SU-DHL-6 (cell line): ENCODE results near the gene CAPRIN2.

Experiments
- H2AFZ ChIP-seq: fragments of 200-600 bp; sonication (generic); 2 replicates; pipeline ENCODE4 v1.6.1; 2014; ENCODE audit warnings: low read depth, mild to moderate bottlenecking, moderate library complexity, mixed read lengths, antibody characterized with exemption, low read length; ENCODE audit not compliant: severe bottlenecking
- H3F3A ChIP-seq: fragments of 200-600 bp; shearing (Covaris generic); 2 replicates; pipeline ENCODE4 v1.6.0; 2016; ENCODE audit warnings: antibody characterized with exemption, mild to moderate bottlenecking; ENCODE audit not compliant: insufficient read depth
- H3K27ac ChIP-seq: fragments of 200-600 bp; sonication (generic); 2 replicates; pipeline ENCODE4 v1.5.1; 2016; ENCODE audit warnings: low read depth, mild to moderate bottlenecking, low read length, moderate library complexity, mixed read lengths
- H3K27me3 ChIP-seq: fragments of 200-600 bp; sonication (generic), shearing (Covaris generic); 2 replicates; pipeline ENCODE4 v1.6.0; 2014; ENCODE audit warnings: mild to moderate bottlenecking, low read length
- H3K36me3 ChIP-seq: fragments of 200-600 bp; sonication (generic); 2 replicates; pipeline ENCODE4 v1.6.1; 2014; ENCODE audit warnings: mild to moderate bottlenecking, low read length, mixed read lengths
- H3K4me2 ChIP-seq: fragments of 300-600, 200-600 bp; shearing (Covaris generic), sonication (generic); 2 replicates; pipeline ENCODE4 v1.6.0; 2014; ENCODE audit warnings: low read length, low read depth, mild to moderate bottlenecking; ENCODE audit not compliant: poor library complexity, severe bottlenecking
- H3K4me3 ChIP-seq: fragments of 200-600 bp; sonication (generic); 2 replicates; pipeline ENCODE4 v1.5.1; 2014; ENCODE audit warnings: antibody characterized with exemption, low read length, mild to moderate bottlenecking, mixed read lengths; ENCODE audit not compliant: insufficient read depth, poor library complexity, severe bottlenecking
- H3K79me2 ChIP-seq: fragments of 200-600 bp; sonication (generic); 2 replicates; pipeline ENCODE4 v1.6.1; 2014; ENCODE audit warnings: mild to moderate bottlenecking, low read length, moderate library complexity; ENCODE audit not compliant: insufficient read depth
- H3K9ac ChIP-seq: fragments of 200-600 bp; sonication (generic); 2 replicates; pipeline ENCODE4 v1.7.0; 2014; ENCODE audit warnings: mild to moderate bottlenecking, low read length
- H3K9me2 ChIP-seq: fragments of 200-600 bp; sonication (generic); replicated peaks from 2 replicates; pipeline ENCODE4 v1.6.1; 2014; ENCODE audit warnings: low read length; ENCODE audit not compliant: insufficient read depth
- H3K9me3 ChIP-seq: fragments of 200-600 bp; sonication (generic); 2 replicates; pipeline ENCODE4 v1.6.1; 2014; ENCODE audit warnings: low read length, mixed read lengths; ENCODE audit not compliant: insufficient read depth
- H4K20me1 ChIP-seq: fragments of 200-600 bp; sonication (generic); 2 replicates; pipeline ENCODE4 v1.6.1; 2014; ENCODE audit warnings: low read depth, mild to moderate bottlenecking, antibody characterized with exemption, low read length, moderate library complexity, mixed read lengths
- EZH2phosphoT487 ChIP-seq: fragments of 200-600 bp; sonication (generic), shearing (Covaris generic); conservative IDR thresholded peaks from 2 replicates; pipeline ENCODE4 v1.6.1; 2018; ENCODE audit warnings: mild to moderate bottlenecking, antibody characterized with exemption, low read length, moderate library complexity, mixed read lengths
- TF ChIP-seq, protein P1 (sequence below): fragments of 200-600 bp; sonication (generic); IDR thresholded peaks from one replicate; pipeline ENCODE4 v1.5.1; 2017; ENCODE audit warnings: antibody characterized with exemption, mild to moderate bottlenecking, low read length, moderate library complexity; ENCODE audit not compliant: insufficient read depth, poor library complexity, severe bottlenecking

The CAPRIN2 gene

DNA sequence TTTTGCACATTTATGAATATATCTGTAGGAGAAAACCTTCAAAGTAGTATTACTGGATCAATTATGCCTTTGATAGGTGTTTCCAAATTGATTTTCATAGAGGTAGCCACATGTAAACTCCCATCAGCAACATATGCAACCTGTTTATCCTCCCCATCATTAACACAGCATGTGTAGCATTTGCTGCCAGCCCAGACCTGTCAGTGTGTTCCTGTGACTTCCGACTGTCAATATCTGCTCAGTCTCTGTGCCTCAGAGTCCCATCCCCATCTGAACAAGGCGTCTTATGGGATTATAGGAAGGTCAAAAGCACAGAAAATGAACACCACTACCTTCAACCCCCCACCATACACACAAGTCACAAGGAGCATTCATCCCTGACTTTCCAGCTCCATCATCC is 9.5 kb upstream of the CAPRIN2 start:
- H4K20me1 ChIP-seq: no peaks in the 10 kb centered on the region
- TF ChIP-seq, protein P1, sequence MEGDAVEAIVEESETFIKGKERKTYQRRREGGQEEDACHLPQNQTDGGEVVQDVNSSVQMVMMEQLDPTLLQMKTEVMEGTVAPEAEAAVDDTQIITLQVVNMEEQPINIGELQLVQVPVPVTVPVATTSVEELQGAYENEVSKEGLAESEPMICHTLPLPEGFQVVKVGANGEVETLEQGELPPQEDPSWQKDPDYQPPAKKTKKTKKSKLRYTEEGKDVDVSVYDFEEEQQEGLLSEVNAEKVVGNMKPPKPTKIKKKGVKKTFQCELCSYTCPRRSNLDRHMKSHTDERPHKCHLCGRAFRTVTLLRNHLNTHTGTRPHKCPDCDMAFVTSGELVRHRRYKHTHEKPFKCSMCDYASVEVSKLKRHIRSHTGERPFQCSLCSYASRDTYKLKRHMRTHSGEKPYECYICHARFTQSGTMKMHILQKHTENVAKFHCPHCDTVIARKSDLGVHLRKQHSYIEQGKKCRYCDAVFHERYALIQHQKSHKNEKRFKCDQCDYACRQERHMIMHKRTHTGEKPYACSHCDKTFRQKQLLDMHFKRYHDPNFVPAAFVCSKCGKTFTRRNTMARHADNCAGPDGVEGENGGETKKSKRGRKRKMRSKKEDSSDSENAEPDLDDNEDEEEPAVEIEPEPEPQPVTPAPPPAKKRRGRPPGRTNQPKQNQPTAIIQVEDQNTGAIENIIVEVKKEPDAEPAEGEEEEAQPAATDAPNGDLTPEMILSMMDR: no peak
- TF ChIP-seq EZH2phosphoT487: no peak
- H3F3A ChIP-seq: no peaks in the 10 kb centered on the region
- no peak overlapping the region for H3K27ac ChIP-seq
- H3K36me3 ChIP-seq: no peaks in the 10 kb centered on the region
- H3K9me3 ChIP-seq: no peaks in the 10 kb centered on the region
- H3K4me2 ChIP-seq: no peak overlapping the region
- H3K4me3 ChIP-seq: no peak overlapping the region
- no peak overlapping the region for H3K9ac ChIP-seq
- no peaks in the 10 kb centered on the region for H3K27me3 ChIP-seq
- H2AFZ ChIP-seq: no peak overlapping the region
- no peaks in the 10 kb centered on the region for H3K9me2 ChIP-seq
- no peaks in the 10 kb centered on the region for H3K79me2 ChIP-seq

DNA sequence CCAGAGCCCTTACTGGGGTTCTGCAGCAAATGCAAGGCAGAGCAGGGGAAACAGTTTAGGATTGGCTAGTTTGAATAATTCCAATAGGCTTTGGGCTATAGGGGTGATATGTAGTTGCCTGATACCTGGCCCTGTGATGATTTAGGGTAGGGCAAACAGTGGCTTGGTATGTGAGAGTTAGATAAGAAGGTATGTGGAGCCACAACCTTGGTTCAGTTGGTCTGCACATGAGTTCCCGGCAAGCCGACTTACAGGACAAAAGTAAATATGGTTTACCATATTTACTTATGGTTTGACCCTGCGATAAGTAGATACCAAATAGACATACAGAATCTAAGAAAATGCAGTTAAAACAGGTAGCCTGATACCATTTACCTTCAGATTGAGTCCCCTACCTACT is 8.3 kb upstream of the CAPRIN2 start:
- Histone ChIP-seq H3K36me3 (no peaks in the 10 kb centered on the region), H3K9me3 (no peaks in the 10 kb centered on the region), H3F3A (no peaks in the 10 kb centered on the region), H3K4me3 (no peak overlapping the region), H3K27ac (no peak overlapping the region), H4K20me1 (no peaks in the 10 kb centered on the region), H3K27me3 (no peaks in the 10 kb centered on the region), H3K4me2 (no peak overlapping the region), H3K9me2 (no peaks in the 10 kb centered on the region), H2AFZ (no peak overlapping the region), H3K79me2 (no peaks in the 10 kb centered on the region), H3K9ac (no peak overlapping the region)
- TF ChIP-seq, protein P1: no peak
- TF ChIP-seq EZH2phosphoT487: no peak

DNA sequence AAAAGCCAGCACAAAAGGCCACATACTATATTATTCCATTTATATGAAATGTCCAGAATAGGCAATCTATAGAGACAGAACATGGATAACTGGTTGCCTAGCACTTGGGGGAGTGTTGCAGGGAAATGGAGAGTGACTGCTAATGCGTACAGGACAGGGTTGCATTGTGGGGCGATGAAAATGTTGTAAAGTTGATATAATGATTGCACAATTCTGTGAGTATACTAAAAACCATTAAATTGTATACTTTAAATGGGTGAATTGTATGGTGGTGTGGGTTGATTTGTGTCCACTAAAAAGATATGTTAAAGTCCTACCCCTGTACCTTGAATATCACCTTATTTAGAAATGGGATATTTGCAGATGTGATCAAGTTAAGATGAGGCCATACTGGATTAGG is 7.0 kb upstream of the CAPRIN2 start:
- Histone ChIP-seq H3F3A (no peaks in the 10 kb centered on the region), H3K79me2 (no peaks in the 10 kb centered on the region), H3K4me2 (no peak overlapping the region), H3K27ac (no peak overlapping the region), H3K27me3 (no peaks in the 10 kb centered on the region), H3K36me3 (no peaks in the 10 kb centered on the region), H3K9me3 (no peaks in the 10 kb centered on the region), H2AFZ (no peak overlapping the region), H3K9me2 (no peaks in the 10 kb centered on the region), H4K20me1 (no peaks in the 10 kb centered on the region), H3K4me3 (no peak overlapping the region), H3K9ac (no peak overlapping the region)
- TF ChIP-seq, protein P1: no peak
- TF ChIP-seq EZH2phosphoT487: no peak
